Mesenchymal stem cell (in vitro differentiated cells and primary cell): ENCODE measurements around the gene SLC25A17.

Experiments used
- DNase-seq: peaks from one replicate; pipeline ENCODE4 v3.0.0-alpha.2; 2013
- H2AFZ ChIP-seq: one replicate; pipeline ENCODE4 v1.6.1; 2013; ENCODE audit warnings: low read depth, mild to moderate bottlenecking, control low read depth, inconsistent platforms, low read length, moderate library complexity
- H2AK5ac ChIP-seq: 2 replicates; pipeline ENCODE4 v1.6.1; 2013; ENCODE audit warnings: low read length, moderate library complexity, mild to moderate bottlenecking, inconsistent platforms; ENCODE audit not compliant: severe bottlenecking
- H2BK120ac ChIP-seq: one replicate; pipeline ENCODE4 v1.6.1; 2013; ENCODE audit warnings: low read depth, mild to moderate bottlenecking, inconsistent platforms, low read length, moderate library complexity
- H2BK12ac ChIP-seq, 2 experiments: one replicate each; pipeline ENCODE4 v1.6.1; 2013; ENCODE audit warnings: inconsistent platforms in 2 of 2, low read length in 2 of 2, mild to moderate bottlenecking in 2 of 2, moderate library complexity in 2 of 2, control low read depth in 1 of 2
- H2BK15ac ChIP-seq: one replicate; pipeline ENCODE4 v1.6.1; 2013; ENCODE audit warnings: mild to moderate bottlenecking, low read depth, inconsistent platforms; ENCODE audit not compliant: poor library complexity, severe bottlenecking
- H2BK5ac ChIP-seq: 2 replicates; pipeline ENCODE4 v1.6.1; 2013; ENCODE audit warnings: low read depth, mild to moderate bottlenecking, low read length, control low read depth, inconsistent platforms; ENCODE audit not compliant: poor library complexity, severe bottlenecking
- H3K14ac ChIP-seq, 2 experiments: one replicate each; pipeline ENCODE4 v1.6.1; 2013; ENCODE audit warnings: inconsistent platforms in 2 of 2, low read length in 2 of 2, control low read depth in 1 of 2, mild to moderate bottlenecking in 1 of 2, moderate library complexity in 1 of 2
- H3K18ac ChIP-seq, 2 experiments: one replicate each; pipeline ENCODE4 v1.6.1; 2013; ENCODE audit warnings: inconsistent platforms in 2 of 2, low read length in 2 of 2, control low read depth in 1 of 2, low read depth in 1 of 2, mild to moderate bottlenecking in 1 of 2
- H3K23ac ChIP-seq, 2 experiments: one replicate each; pipeline ENCODE4 v1.6.1; 2013; ENCODE audit warnings: inconsistent platforms in 2 of 2, low read length in 2 of 2, mild to moderate bottlenecking in 2 of 2, moderate library complexity in 2 of 2, control low read depth in 1 of 2
- H3K27ac ChIP-seq: 2 replicates; pipeline ENCODE4 v1.5.1; 2013; ENCODE audit warnings: mild to moderate bottlenecking, moderate library complexity, low read length, control low read depth, inconsistent platforms; ENCODE audit not compliant: poor library complexity, severe bottlenecking
- H3K27me3 ChIP-seq, 2 experiments: 2 replicates each; pipeline versions ENCODE4 v1.6.1 to v1.7.0; 2013; ENCODE audit warnings: low read length in 2 of 2, mild to moderate bottlenecking in 2 of 2, moderate library complexity in 2 of 2, control low read depth in 1 of 2, inconsistent platforms in 1 of 2; ENCODE audit not compliant: control insufficient read depth in 1 of 2, insufficient read depth in 1 of 2
- H3K36me3 ChIP-seq, 2 experiments: 2 replicates each; pipeline versions ENCODE4 v1.6.1 to v1.7.0; 2013; ENCODE audit warnings: low read length in 2 of 2, control low read depth in 1 of 2, inconsistent platforms in 1 of 2, low read depth in 1 of 2, mild to moderate bottlenecking in 1 of 2; ENCODE audit not compliant: insufficient read depth in 2 of 2, control insufficient read depth in 1 of 2
- H3K4ac ChIP-seq, 2 experiments: one replicate each; pipeline ENCODE4 v1.6.1; 2013; ENCODE audit warnings: inconsistent platforms in 2 of 2, low read length in 2 of 2, mild to moderate bottlenecking in 2 of 2, moderate library complexity in 2 of 2, control low read depth in 1 of 2, low read depth in 1 of 2
- H3K4me1 ChIP-seq: 2 replicates; pipeline ENCODE4 v1.6.1; 2013; ENCODE audit warnings: low read depth, low read length, control low read depth; ENCODE audit not compliant: control insufficient read depth, insufficient read depth
- H3K4me2 ChIP-seq: 2 replicates; pipeline ENCODE4 v1.6.1; 2013; ENCODE audit warnings: low read length, mild to moderate bottlenecking, inconsistent platforms; ENCODE audit not compliant: poor library complexity, severe bottlenecking
- H3K4me3 ChIP-seq, 2 experiments: 2 replicates each; pipeline versions ENCODE4 v1.5.1 to v1.7.0; 2013; ENCODE audit warnings: low read length in 2 of 2, mild to moderate bottlenecking in 2 of 2, control low read depth in 1 of 2, low read depth in 1 of 2; ENCODE audit not compliant: insufficient read depth in 1 of 2
- H3K79me1 ChIP-seq: replicated peaks from 2 replicates; pipeline ENCODE4 v1.6.1; 2013; ENCODE audit warnings: mild to moderate bottlenecking, control low read depth, low read length, inconsistent platforms; ENCODE audit not compliant: poor library complexity, severe bottlenecking
- H3K9ac ChIP-seq: 2 replicates; pipeline ENCODE4 v1.7.0; 2013; ENCODE audit warnings: mild to moderate bottlenecking, low read length, moderate library complexity
- H3K9me3 ChIP-seq: 2 replicates; pipeline ENCODE4 v1.7.0; 2013; ENCODE audit warnings: mild to moderate bottlenecking, low read length; ENCODE audit not compliant: control insufficient read depth
- H4K8ac ChIP-seq: one replicate; pipeline ENCODE4 v1.6.1; 2013; ENCODE audit warnings: inconsistent platforms, mild to moderate bottlenecking, low read length, moderate library complexity
- H4K91ac ChIP-seq: one replicate; pipeline ENCODE4 v1.6.1; 2013; ENCODE audit warnings: mild to moderate bottlenecking, low read length, inconsistent platforms
- WGBS: methylation state at CpG from one replicate; pipeline ENCODE4 v1.1.7; 2013; ENCODE audit warnings: mixed read lengths; 5-methylcytosine and 5-hydroxymethylcytosine counted together

SLC25A17 gene

DNA sequence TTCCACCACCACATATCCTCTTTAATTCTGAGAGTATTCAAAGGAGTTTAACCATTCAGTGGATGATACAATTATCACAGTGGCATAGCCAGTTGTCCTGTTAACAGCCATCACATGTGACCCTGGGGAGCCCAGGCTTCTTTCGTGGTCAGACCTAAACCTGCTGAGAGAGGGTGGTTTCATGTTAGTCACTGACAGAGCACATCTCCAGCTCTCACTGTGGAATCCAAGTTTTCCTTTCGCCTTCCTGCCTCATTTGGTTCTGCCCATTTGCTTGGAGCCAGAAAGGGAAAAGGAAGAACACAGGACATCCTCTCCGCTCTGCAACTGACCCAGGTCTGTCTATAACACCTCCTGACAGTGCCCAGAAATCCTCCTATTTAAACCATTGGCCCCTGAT, 79.4 kb downstream of the SLC25A17 start:
- H2BK12ac ChIP-seq: peak overlapping the region in 1 of 2 experiments; percentile 21
- H4K8ac ChIP-seq: no peak overlapping the region
- peaks cover 1% of the 10 kb centered on the region for H3K4me1 ChIP-seq
- no peak overlapping the region for H4K91ac ChIP-seq
- peaks cover 0 to 7% of the 10 kb centered on the region in 2 experiments for H3K27me3 ChIP-seq
- no peak overlapping the region for H2BK5ac ChIP-seq
- no peaks in the 10 kb centered on the region for H3K36me3 ChIP-seq
- H3K4me2 ChIP-seq: no peak overlapping the region
- no peaks in the 10 kb centered on the region for H3K79me1 ChIP-seq
- peak overlapping the region; percentile 4 for H3K9ac ChIP-seq
- no peak overlapping the region for H2AFZ ChIP-seq
- 74% methylated on average over 3 of the region's 3 CpGs for WGBS
- no peak overlapping the region for H3K4ac ChIP-seq
- H2BK15ac ChIP-seq: no peak overlapping the region
- H3K23ac ChIP-seq: no peak overlapping the region
- H3K4me3 ChIP-seq: peak overlapping the region in 1 of 2 experiments; percentile 22
- no peak overlapping the region for H3K14ac ChIP-seq
- no peak overlapping the region for H2BK120ac ChIP-seq
- DNase-seq: no peak
- no peak overlapping the region for H2AK5ac ChIP-seq
- no peaks in the 10 kb centered on the region for H3K9me3 ChIP-seq
- no peak overlapping the region for H3K27ac ChIP-seq
- no peak overlapping the region for H3K18ac ChIP-seq

DNA sequence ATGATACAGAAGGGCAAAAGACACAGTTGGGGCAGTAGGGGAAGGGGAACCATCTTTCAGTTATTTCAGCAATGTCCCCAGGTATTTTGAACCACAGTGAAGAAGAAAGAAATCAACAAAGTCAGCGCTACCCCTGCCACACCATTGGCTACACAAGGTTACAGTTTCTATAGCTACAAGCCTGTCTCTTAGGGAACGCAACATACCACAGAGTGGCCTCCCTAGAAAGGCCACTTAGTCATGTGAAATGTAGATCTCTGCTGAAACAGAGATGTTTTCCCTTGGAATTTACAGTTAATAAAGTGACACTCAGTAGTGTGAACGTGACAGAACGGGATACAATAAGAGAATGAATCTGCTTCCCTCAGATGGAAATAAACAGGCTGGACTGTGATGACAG, 85.2 kb downstream of the SLC25A17 start:
- H3K18ac ChIP-seq: no peak overlapping the region
- H3K14ac ChIP-seq: no peak overlapping the region
- H2BK12ac ChIP-seq: no peak overlapping the region
- 97% methylated on average over 3 of the region's 4 CpGs for WGBS
- no peaks in the 10 kb centered on the region for H3K79me1 ChIP-seq
- H3K4me3 ChIP-seq: no peak overlapping the region
- H3K4me1 ChIP-seq: peaks cover 4% of the 10 kb centered on the region
- no peak overlapping the region for H2AK5ac ChIP-seq
- no peak overlapping the region for H2BK120ac ChIP-seq
- peak; percentile 42 for DNase-seq
- H4K8ac ChIP-seq: no peak overlapping the region
- no peak overlapping the region for H2BK15ac ChIP-seq
- H3K9me3 ChIP-seq: no peaks in the 10 kb centered on the region
- no peaks in the 10 kb centered on the region for H3K36me3 ChIP-seq
- no peak overlapping the region for H3K27ac ChIP-seq
- no peak overlapping the region for H4K91ac ChIP-seq
- H2BK5ac ChIP-seq: no peak overlapping the region
- H3K4me2 ChIP-seq: no peak overlapping the region
- H3K9ac ChIP-seq: no peak overlapping the region
- H2AFZ ChIP-seq: no peak overlapping the region
- no peak overlapping the region for H3K4ac ChIP-seq
- no peaks in the 10 kb centered on the region for H3K27me3 ChIP-seq
- no peak overlapping the region for H3K23ac ChIP-seq

DNA sequence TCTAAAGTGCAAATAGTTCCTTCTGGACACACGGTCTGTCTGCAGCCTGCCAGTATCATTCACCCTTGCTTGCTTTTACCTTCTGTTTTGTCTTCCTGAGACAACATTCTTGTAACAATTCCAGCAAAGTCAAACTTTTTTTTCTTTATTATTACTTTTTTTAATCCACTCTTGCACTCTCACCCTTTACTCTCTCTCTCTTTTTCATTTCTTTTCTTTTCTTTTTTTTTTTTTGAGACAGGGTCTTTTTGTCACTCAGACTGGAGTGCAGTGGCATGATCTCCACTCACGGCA, 86.2 kb downstream of the SLC25A17 start:
- Histone ChIP-seq H2BK12ac (no peak overlapping the region), H3K23ac (no peak overlapping the region), H3K9me3 (no peaks in the 10 kb centered on the region), H2AFZ (no peak overlapping the region), H3K4me2 (no peak overlapping the region), H2BK15ac (no peak overlapping the region), H3K18ac (no peak overlapping the region), H3K4me1 (peaks cover 7% of the 10 kb centered on the region), H3K9ac (peak overlapping the region; percentile 7), H3K4me3 (no peak overlapping the region), H3K27me3 (no peaks in the 10 kb centered on the region), H3K79me1 (no peaks in the 10 kb centered on the region), H2AK5ac (no peak overlapping the region), H3K36me3 (no peaks in the 10 kb centered on the region), H3K27ac (no peak overlapping the region), H4K8ac (no peak overlapping the region), H3K14ac (no peak overlapping the region), H2BK120ac (no peak overlapping the region), H4K91ac (no peak overlapping the region), H2BK5ac (no peak overlapping the region), H3K4ac (no peak overlapping the region)
- no peak for DNase-seq
- WGBS: 49% methylated on average over 2 of the region's 2 CpGs

DNA sequence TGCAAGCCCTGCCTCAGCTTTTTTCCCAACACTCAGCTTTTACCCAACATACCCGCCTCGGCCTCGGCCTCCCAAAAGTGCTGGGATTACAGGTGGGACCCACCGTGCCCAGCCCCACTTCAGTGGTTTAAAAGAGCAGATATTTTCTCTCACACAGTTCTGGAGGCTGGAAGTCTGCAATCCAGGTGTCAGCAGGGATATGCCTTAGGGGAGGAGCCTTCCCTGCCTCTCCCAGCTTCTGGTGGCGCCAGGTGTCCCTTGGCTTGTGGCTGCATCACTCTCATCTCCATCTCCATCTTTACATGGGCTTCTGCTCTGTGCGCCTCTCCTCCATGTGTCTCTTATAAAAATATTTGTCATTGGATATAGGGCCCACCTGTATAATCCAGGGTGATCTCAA, 89.9 kb downstream of the SLC25A17 start:
- H4K8ac ChIP-seq: no peak overlapping the region
- H2BK12ac ChIP-seq: peak overlapping the region in 1 of 2 experiments; percentile 80
- no peak overlapping the region for H2AFZ ChIP-seq
- H3K4me1 ChIP-seq: peaks cover 6% of the 10 kb centered on the region
- peak overlapping the region; percentile 54 for H2BK120ac ChIP-seq
- no peak overlapping the region for H3K4me3 ChIP-seq
- no peak overlapping the region for H2BK5ac ChIP-seq
- no peak overlapping the region for H2AK5ac ChIP-seq
- 97% methylated on average over 6 of the region's 6 CpGs for WGBS
- no peak overlapping the region for H4K91ac ChIP-seq
- no peak overlapping the region for H3K27ac ChIP-seq
- no peak overlapping the region for H3K23ac ChIP-seq
- H3K18ac ChIP-seq: peak overlapping the region; percentile 1 to 77
- H3K9me3 ChIP-seq: no peaks in the 10 kb centered on the region
- no peaks in the 10 kb centered on the region for H3K27me3 ChIP-seq
- H3K14ac ChIP-seq: peak overlapping the region in 1 of 2 experiments; percentile 49
- H3K79me1 ChIP-seq: no peaks in the 10 kb centered on the region
- no peak overlapping the region for H2BK15ac ChIP-seq
- H3K9ac ChIP-seq: no peak overlapping the region
- DNase-seq: no peak
- no peaks in the 10 kb centered on the region for H3K36me3 ChIP-seq
- no peak overlapping the region for H3K4ac ChIP-seq
- no peak overlapping the region for H3K4me2 ChIP-seq
